SK-N-SH (cell line): ENCODE measurements around the gene PPM1E. TPM values are rescaled to one million over a fixed set of nuclear protein-coding genes. Genes with fewer than 3 reads are reported as not detected.

Source experiments
- CTCF ChIA-PET: fragments of 300-600, 350-600 bp; formaldehyde crosslinking; extraction: SDS; loops from one replicate; lab custom pipeline; 2021; lab: Yijun Ruan, JAX
- POLR2A ChIA-PET: fragments of 350-600 bp; sonication (Branson Sonifier 250); formaldehyde crosslinking; extraction: SDS; loops from one replicate; lab custom pipeline; 2020; ENCODE audit warnings: antibody characterized with exemption, inconsistent platforms; lab: Yijun Ruan, JAX
- DNase-seq: peaks from one replicate; pipeline ENCODE4 v3.0.0; 2012
- H2AFZ ChIP-seq: fragments of 200-600 bp; sonication (generic); 2 replicates; pipeline ENCODE4 v1.8.1; 2016; ENCODE audit warnings: antibody characterized with exemption, mild to moderate bottlenecking, low read depth
- H3F3A ChIP-seq: fragments of 200-600 bp; sonication (generic); replicated peaks from 2 replicates; pipeline ENCODE3; 2016; ENCODE audit warnings: antibody characterized with exemption, mild to moderate bottlenecking; ENCODE audit not compliant: insufficient read depth
- H3K27ac ChIP-seq, 2 experiments: fragments of 200-500 bp in 1 of 2; fragments of 200-600 bp in 1 of 2; sonication (Bioruptor generic) in 1 of 2; sonication (generic), shearing (Covaris generic) in 1 of 2; 2 replicates each; pipeline versions ENCODE4 v1.5.1 to v1.6.1; 2014 to 2016; ENCODE audit warnings: low read depth in 2 of 2, inconsistent platforms in 1 of 2, low read length in 1 of 2, mild to moderate bottlenecking in 1 of 2, mixed read lengths in 1 of 2
- H3K27me3 ChIP-seq: fragments of 200-600 bp; sonication (generic), shearing (Covaris generic); 2 replicates; pipeline ENCODE4 v1.6.1; 2016; ENCODE audit warnings: mixed run types; ENCODE audit not compliant: insufficient read depth
- H3K36me3 ChIP-seq, 2 experiments: fragments of 200-500 bp in 1 of 2; fragments of 200-600 bp in 1 of 2; sonication (Bioruptor generic) in 1 of 2; sonication (generic) in 1 of 2; replicated peaks in 1 of 2; 2 replicates each; pipeline versions ENCODE3 to v1.5.1; 2014 to 2016; ENCODE audit warnings: low read length in 1 of 2, mild to moderate bottlenecking in 1 of 2; ENCODE audit not compliant: insufficient read depth in 2 of 2, control insufficient read depth in 1 of 2
- H3K4me1 ChIP-seq, 2 experiments: fragments of 200-500 bp in 1 of 2; fragments of 200-600 bp in 1 of 2; sonication (Bioruptor generic) in 1 of 2; sonication (generic), shearing (Covaris generic) in 1 of 2; 2 replicates each; pipeline versions ENCODE4 v1.5.1 to v1.6.1; 2014 to 2016; ENCODE audit warnings: low read depth in 1 of 2, low read length in 1 of 2, mixed run types in 1 of 2; ENCODE audit not compliant: insufficient read depth in 2 of 2, control insufficient read depth in 1 of 2
- H3K4me2 ChIP-seq: fragments of 200-600 bp; sonication (generic), shearing (Covaris generic); 2 replicates; pipeline ENCODE4 v1.6.1; 2017; ENCODE audit warnings: mixed run types
- H3K4me3 ChIP-seq, 2 experiments: fragments of 200-500 bp in 1 of 2; fragments of 200-600 bp in 1 of 2; sonication (Bioruptor generic) in 1 of 2; sonication (generic), shearing (Covaris generic) in 1 of 2; 2 replicates each; pipeline versions ENCODE4 v1.5.1 to v1.8.1; 2014 to 2016; ENCODE audit warnings: low read depth in 2 of 2, inconsistent platforms in 1 of 2, low read length in 1 of 2, mild to moderate bottlenecking in 1 of 2, mixed read lengths in 1 of 2, moderate library complexity in 1 of 2
- H3K79me2 ChIP-seq: fragments of 200-600 bp; sonication (generic); 2 replicates; pipeline ENCODE4 v1.8.1; 2017; ENCODE audit warnings: mild to moderate bottlenecking; ENCODE audit not compliant: insufficient read depth
- H3K9ac ChIP-seq: fragments of 200-600 bp; sonication (generic); 2 replicates; pipeline ENCODE4 v1.6.1; 2017; ENCODE audit warnings: mixed run types
- H3K9me2 ChIP-seq: fragments of 200-600 bp; sonication (generic); 2 replicates; pipeline ENCODE4 v1.6.1; 2017; ENCODE audit warnings: mixed run types
- H3K9me3 ChIP-seq: fragments of 200-600 bp; sonication (generic); 2 replicates; pipeline ENCODE4 v1.6.1; 2017; ENCODE audit warnings: mixed run types, mild to moderate bottlenecking, moderate library complexity
- H4K20me1 ChIP-seq: fragments of 200-600 bp; sonication (generic); 2 replicates; pipeline ENCODE4 v1.6.1; 2017; ENCODE audit warnings: mild to moderate bottlenecking, mixed run types; ENCODE audit not compliant: insufficient read depth
- CTCF ChIP-seq: fragments of 200-600 bp; sonication (generic); IDR thresholded peaks from 2 replicates; pipeline ENCODE4 v1.6.1; 2017; ENCODE audit warnings: antibody characterized with exemption, mild to moderate bottlenecking, moderate library complexity
- FOXJ3 ChIP-seq: sonication (generic); formaldehyde crosslinking; IDR thresholded peaks from 2 replicates; pipeline ENCODE4 v1.5.1; 2020; ENCODE audit warnings: mild to moderate bottlenecking, missing genetic modification reagents
- FOXM1 ChIP-seq: IDR thresholded peaks from 2 replicates; pipeline ENCODE4 v1.4.0; 2012; ENCODE audit warnings: low read depth, mild to moderate bottlenecking
- GATA2 ChIP-seq: sonication (generic); formaldehyde crosslinking; IDR thresholded peaks from 2 replicates; pipeline ENCODE4 v1.5.0; 2020; ENCODE audit warnings: mild to moderate bottlenecking, missing genetic modification reagents
- IRF3 ChIP-seq: fragments of 150-350 bp; IDR thresholded peaks from 2 replicates; pipeline ENCODE4 v1.6.1; 2016; ENCODE audit warnings: mild to moderate bottlenecking, low read depth, low read length
- JUND ChIP-seq: IDR thresholded peaks from 2 replicates; pipeline ENCODE4 v1.4.0; 2012
- MAX ChIP-seq: IDR thresholded peaks from 2 replicates; pipeline ENCODE4 v1.4.0; 2012; ENCODE audit warnings: low read depth
- MXI1 ChIP-seq: IDR thresholded peaks from 2 replicates; pipeline ENCODE4 v1.6.1; 2012; ENCODE audit warnings: mild to moderate bottlenecking, low read depth, low read length, improper control_type of control experiment
- NFIC ChIP-seq: IDR thresholded peaks from 2 replicates; pipeline ENCODE4 v1.4.0; 2012; ENCODE audit warnings: borderline replicate concordance
- NRF1 ChIP-seq: IDR thresholded peaks from 2 replicates; pipeline ENCODE4 v1.6.1; 2012; ENCODE audit warnings: low read depth, mild to moderate bottlenecking, low read length
- RCOR1 ChIP-seq: fragments of 150-350 bp; IDR thresholded peaks from 2 replicates; pipeline ENCODE4 v1.6.1; 2017; ENCODE audit warnings: antibody characterized with exemption, low read length
- REST ChIP-seq: IDR thresholded peaks from 2 replicates; pipeline ENCODE4 v1.6.1; 2012; ENCODE audit warnings: mild to moderate bottlenecking, low read depth, low read length, moderate library complexity
- RFX5 ChIP-seq: IDR thresholded peaks from 2 replicates; pipeline ENCODE4 v1.6.1; 2012; ENCODE audit warnings: mild to moderate bottlenecking, improper control_type of control experiment, low read length
- SMC3 ChIP-seq: IDR thresholded peaks from 2 replicates; pipeline ENCODE4 v1.6.1; 2012; ENCODE audit warnings: low read depth, low read length, improper control_type of control experiment
- TAF1 ChIP-seq: IDR thresholded peaks from 2 replicates; pipeline ENCODE4 v1.6.1; 2012; ENCODE audit warnings: low read depth, mild to moderate bottlenecking, low read length, moderate library complexity, borderline replicate concordance
- TCF12 ChIP-seq: IDR thresholded peaks from 2 replicates; pipeline ENCODE4 v1.4.0; 2012
- TEAD4 ChIP-seq: IDR thresholded peaks from 2 replicates; pipeline ENCODE4 v1.4.0; 2012; ENCODE audit warnings: mild to moderate bottlenecking, borderline replicate concordance; ENCODE audit not compliant: insufficient read depth
- USF1 ChIP-seq: IDR thresholded peaks from 2 replicates; pipeline ENCODE4 v1.4.0; 2012; ENCODE audit warnings: low read depth, borderline replicate concordance
- USF2 ChIP-seq: fragments of 150-350 bp; IDR thresholded peaks from 2 replicates; pipeline ENCODE4 v1.6.1; 2017; ENCODE audit warnings: antibody characterized with exemption, low read length, low read depth, borderline replicate concordance
- ZBTB33 ChIP-seq: IDR thresholded peaks from 2 replicates; pipeline ENCODE4 v1.4.0; 2012; ENCODE audit warnings: low read depth, borderline replicate concordance
- WGBS: methylation state at CpG from one replicate; pipeline ENCODE4 v1.1.6; 2017; ENCODE audit warnings: low lambda C conversion rate; 5-methylcytosine and 5-hydroxymethylcytosine counted together
- polyA plus RNA-seq, 3 experiments: library from polyadenylated mRNA; depleted of rRNA; stranded (reverse); fragments of >200 nt; gene quantifications; 2 replicates each; pipeline ENCODE4 v1.2.3, GENCODE V29; 2012

Gene PPM1E
- polyA plus RNA-seq, 1 of the 3 experiments (the other 2 are of a cell fraction), result 0.08 TPM

GRCh38 chr17:59018019-59018418, 262.4 kb downstream of the PPM1E start:
- peaks cover 6% of the 10 kb centered on the region for H3F3A ChIP-seq
- no peak overlapping the region for H3K4me3 ChIP-seq
- no peaks in the 10 kb centered on the region for H3K27me3 ChIP-seq
- H4K20me1 ChIP-seq, result no peaks in the 10 kb centered on the region
- no peaks in the 10 kb centered on the region for H3K4me1 ChIP-seq
- peaks cover 22% of the 10 kb centered on the region; the same call in 1 of the 2 replicates for H3K79me2 ChIP-seq
- ChIA-PET POLR2A (interaction anchor here (1.1 kb wide), 1 partner anchor 300 kb away, joined by 3 read pairs; no protein-coding TSS in a partner anchor), CTCF (interaction anchor here (0.6 to 2.9 kb wide), 3 partner anchors 12 to 623 kb away, joined by 3 to 18 read pairs (median 9); no protein-coding TSS in a partner anchor)
- no peak for DNase-seq
- WGBS, result 79% methylated on average over 1 of the region's 1 CpG
- no peak overlapping the region for H3K9ac ChIP-seq
- H2AFZ ChIP-seq, result no peak overlapping the region
- TF ChIP-seq RCOR1 (no peak), IRF3 (no peak), MXI1 (no peak), FOXM1 (no peak), REST (no peak), NFIC (no peak), SMC3 (no peak), TCF12 (no peak), MAX (no peak), NRF1 (no peak), FOXJ3 (no peak), GATA2 (CRISPR knock-in tag) (no peak), JUND (no peak), TAF1 (no peak), TEAD4 (no peak), CTCF (no peak), USF2 (no peak), RFX5 (no peak), ZBTB33 (no peak), USF1 (no peak)
- H3K4me2 ChIP-seq, result no peak overlapping the region
- no peaks in the 10 kb centered on the region for H3K9me3 ChIP-seq
- no peaks in the 10 kb centered on the region for H3K9me2 ChIP-seq
- peaks cover 9 to 54% of the 10 kb centered on the region in 2 experiments for H3K36me3 ChIP-seq
- no peak overlapping the region for H3K27ac ChIP-seq
